Epidermal melanocyte (primary cell): ENCODE data around the gene FADS3.

Source experiments
- DNase-seq: peaks from one replicate; pipeline ENCODE4 v3.0.0; 2011; ENCODE audit warnings: low spot score; ENCODE audit not compliant: insufficient read length

The FADS3 gene

DNA sequence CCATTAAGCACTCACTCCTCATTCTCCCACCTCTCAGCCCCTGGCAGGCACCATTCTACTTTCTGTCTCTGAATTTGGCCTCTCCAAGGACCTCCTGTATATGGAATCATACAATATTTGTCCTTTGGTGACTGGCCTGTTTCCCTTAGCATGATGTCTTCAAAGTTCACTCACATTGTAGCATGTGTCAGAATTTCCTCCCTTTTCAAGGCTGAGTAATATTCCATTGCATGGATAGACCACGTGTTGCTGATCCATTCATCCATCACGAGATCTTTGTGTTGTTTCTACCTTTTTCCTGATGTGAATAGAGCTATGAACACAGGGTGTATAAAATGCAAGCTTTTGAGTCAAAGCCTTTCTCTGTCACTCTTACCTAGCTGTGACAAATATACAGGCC, 51.6 kb downstream of the FADS3 start:
- no peak for DNase-seq

GRCh38 chr11:61838921-61839320, 52.4 kb downstream of the FADS3 start:
- DNase-seq = no peak

DNA sequence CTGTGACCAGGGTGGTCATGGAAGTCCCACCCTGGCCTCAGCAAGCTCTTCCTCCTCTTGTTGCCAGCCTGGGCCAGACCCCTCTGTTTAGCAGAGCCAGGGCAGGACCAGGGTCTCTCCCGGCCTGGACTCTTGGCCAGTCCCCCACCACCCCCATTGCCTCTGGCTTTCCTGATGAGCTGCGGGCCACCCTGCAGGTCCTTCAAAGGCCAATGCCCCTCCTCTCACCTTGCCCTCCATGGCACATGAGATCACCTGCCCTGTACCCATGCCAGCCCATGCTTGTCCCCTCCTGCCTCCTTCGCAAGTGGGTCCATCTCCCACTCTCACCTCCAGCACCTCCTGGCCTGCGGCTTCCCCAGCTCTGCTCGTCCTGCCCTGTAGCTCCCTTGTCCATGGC, 52.8 kb downstream of the FADS3 start:
- DNase-seq = no peak

- DNase-seq = no peak
Observed at GRCh38 chr11:61837411-61838005, 53.8 kb downstream of the FADS3 start.

DNA sequence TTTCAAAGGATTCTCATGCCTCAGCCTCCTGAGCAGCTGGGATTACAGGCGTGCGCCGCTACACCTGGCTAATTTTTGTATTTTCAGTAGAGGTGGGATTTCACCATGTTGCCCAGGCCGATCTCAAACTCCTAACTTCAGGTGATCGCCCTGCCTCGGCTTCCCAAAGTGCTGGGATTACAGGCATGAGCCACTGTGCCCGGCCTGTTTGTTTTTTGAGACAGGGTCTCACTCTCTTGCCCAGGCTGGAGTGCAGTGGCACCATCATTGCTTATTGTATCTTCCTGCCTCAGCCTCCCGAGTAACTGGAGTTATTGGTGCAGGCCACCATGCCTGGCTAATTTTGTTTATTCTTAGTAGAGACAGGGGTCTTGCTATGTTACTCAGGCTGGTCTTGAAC, 55.2 kb downstream of the FADS3 start:
- no peak for DNase-seq

DNA sequence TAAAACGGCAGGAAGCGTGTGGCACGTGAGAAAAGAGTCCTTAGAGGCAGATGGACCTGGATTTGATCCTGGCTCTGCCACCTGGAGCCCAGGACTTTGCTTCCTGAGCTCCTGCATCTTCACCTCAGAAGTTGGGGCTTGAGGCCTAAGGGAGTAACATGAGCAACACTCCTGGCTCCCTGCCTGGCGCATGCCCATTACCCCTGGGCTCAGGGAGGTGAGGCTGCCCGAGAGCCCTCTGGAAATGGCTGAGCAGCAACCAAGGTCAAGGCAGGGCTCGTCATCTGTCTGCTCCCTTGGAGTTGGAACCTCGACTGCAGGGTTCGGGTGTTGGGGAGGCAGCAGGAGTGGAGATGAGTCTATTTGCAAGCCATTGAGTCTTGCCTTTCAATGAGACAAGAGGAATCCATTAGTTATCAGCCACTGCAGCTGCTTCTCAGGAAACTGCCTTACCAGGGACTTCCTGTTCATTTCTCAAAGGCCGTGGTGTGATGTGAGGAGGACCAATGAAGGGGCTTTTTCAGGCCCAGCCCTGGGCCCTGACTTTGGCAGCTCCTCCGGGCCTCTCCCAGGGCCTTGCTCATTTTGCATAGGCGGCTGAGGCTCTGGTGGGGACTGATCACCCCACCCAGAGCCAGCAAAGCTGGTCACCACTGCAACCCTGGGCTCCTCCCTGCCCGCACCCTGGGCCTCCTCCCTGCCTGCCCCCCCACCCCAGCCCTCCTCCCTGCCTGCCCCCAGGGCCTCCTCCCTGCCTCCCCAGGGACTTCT, 56.9 kb downstream of the FADS3 start:
- DNase-seq = peak; percentile 38

- no peak for DNase-seq
Observed at GRCh38 chr11:61833926-61834277, 57.4 kb downstream of the FADS3 start.

GRCh38 chr11:61833471-61833870, 57.9 kb downstream of the FADS3 start:
- no peak for DNase-seq

DNA sequence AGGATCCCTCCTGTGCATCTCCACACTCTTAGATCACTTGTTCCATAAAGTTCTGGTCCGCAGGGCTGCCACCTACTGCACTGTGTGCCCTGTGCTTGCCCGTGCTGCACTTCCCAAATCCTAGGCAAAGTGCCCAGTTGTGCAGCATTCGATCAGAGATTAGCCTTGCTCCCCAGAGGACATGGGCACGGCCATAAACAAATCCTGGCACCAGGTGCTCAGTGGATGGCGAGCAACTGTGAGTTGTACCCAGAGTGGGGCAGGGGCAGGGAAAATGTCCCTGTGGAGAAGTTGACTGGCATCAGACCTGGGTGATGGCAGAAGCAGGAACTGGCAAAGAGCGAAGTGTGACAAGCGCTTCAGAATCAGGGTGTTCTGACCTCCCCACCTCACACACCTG, 58.6 kb downstream of the FADS3 start:
- DNase-seq = no peak

DNA sequence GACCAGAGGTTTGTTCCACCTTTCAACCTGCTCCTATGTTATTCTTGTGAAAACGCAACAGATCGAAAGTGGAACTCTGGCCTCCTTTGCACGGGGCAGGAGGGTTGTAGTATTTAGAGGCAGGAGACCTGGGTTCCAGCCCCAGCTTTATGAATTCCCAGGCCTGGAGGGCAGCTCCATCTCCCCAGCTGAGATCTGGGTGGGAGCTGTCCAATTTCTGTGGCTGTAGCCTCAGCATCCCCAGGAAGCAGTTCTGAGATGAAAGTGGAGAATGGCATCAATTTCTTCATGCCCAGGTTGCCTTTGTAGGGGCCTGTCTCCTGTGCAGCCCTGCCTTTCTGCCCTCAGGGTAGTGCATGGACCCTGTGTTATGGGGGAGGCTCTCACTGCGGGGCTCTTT, 59.1 kb downstream of the FADS3 start:
- DNase-seq = no peak

GRCh38 chr11:61830237-61831105, 60.9 kb downstream of the FADS3 start:
- DNase-seq = no peak

- DNase-seq = no peak
Observed at GRCh38 chr11:61829806-61830205, 61.5 kb downstream of the FADS3 start.

GRCh38 chr11:61828629-61829407, 62.5 kb downstream of the FADS3 start:
- no peak for DNase-seq

DNA sequence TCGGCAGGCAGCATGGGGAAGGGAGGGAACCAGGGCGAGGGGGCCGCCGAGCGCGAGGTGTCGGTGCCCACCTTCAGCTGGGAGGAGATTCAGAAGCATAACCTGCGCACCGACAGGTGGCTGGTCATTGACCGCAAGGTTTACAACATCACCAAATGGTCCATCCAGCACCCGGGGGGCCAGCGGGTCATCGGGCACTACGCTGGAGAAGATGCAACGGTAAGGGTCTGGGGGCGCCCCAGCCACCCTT, 63.0 kb downstream of the FADS3 start:
- no peak for DNase-seq

DNA sequence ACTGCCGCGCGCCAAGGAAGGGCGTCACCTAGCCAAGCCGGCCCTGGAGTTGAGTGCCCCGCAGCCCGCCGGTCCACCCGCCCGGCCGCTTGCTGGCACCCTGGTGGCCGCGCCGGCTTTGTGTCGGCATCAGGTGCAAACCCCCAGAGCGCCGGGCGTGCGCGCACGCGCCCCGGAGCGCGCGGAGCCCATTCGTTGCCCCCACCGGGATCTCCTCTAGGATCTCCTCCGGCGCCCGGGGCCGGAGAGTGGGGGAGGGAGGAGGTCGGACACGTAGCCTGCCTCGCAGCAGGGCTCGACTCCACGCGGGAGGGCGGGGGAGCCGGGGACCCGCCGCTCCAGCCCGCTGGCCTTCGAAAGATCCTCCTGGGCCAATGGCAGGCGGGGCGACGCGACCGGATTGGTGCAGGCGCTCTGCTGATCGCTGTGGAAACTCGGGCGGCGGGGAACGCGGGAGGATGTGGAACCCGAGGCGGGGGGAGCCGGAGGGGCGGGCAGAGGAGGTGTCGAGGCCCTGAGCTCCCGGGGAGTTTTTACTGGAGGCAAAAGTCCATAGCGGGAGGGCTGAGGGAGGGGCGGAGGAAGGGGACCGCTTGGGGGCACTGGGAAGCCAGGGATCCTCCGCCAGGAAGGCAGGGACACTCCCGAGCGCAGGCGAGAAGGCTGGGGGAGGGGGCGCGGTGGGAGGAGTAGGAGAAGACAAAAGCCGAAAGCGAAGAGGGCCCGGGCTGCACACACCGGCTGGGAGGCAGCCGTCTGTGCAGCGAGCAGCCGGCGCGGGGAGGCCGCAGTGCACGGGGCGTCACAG, 63.6 kb downstream of the FADS3 start, which contains the start of gene FADS2:
FADS2 (plus strand) TSS at position 730 of the 808 bp plus-strand sequence. CDS start 91 bp downstream, outside the sequence.
- peak; percentile 78 for DNase-seq

- DNase-seq = no peak
Observed at GRCh38 chr11:61826930-61827570, 64.3 kb downstream of the FADS3 start.
